ENCODE data around the gene ARHGAP18.
A peak's percentile ranks its signal among the peaks of the same experiment; 100 is the strongest.

Gene ARHGAP18

DNA sequence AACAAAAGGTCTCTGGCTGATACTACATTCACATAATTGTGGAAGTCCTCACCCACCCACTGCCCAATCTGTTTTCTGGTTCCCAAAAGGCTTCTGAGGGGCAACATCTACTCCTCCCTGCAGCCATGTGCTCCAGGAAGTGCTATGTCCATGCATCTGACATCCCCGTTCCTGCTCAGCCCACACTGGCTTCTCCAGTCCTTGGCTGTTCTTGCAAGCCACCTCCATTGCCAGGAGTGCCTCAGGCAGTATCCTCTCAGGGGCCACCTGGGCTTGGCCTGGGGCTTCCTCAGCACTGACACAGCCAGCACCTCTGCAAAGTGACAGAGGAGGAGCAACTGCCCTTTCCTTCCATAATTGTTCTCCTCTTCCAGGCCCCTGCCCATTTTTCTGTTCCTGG lies 18.3 kb downstream of the ARHGAP18 start:
- no peak overlapping the region for H3K4me2 ChIP-seq (ENCODE audit: low read depth, low read length)
- H3K9ac ChIP-seq (ENCODE audit: low read length): no peak overlapping the region
- H2AFZ ChIP-seq (ENCODE audit: low read length): no peak overlapping the region
- peaks cover 26% of the 10 kb centered on the region for H3F3A ChIP-seq (ENCODE audit: insufficient read depth, low read length)
- H3K4me1 ChIP-seq (ENCODE audit: low read length): peaks cover 59% of the 10 kb centered on the region
- no peak for DNase-seq
- TF ChIP-seq, protein P1, sequence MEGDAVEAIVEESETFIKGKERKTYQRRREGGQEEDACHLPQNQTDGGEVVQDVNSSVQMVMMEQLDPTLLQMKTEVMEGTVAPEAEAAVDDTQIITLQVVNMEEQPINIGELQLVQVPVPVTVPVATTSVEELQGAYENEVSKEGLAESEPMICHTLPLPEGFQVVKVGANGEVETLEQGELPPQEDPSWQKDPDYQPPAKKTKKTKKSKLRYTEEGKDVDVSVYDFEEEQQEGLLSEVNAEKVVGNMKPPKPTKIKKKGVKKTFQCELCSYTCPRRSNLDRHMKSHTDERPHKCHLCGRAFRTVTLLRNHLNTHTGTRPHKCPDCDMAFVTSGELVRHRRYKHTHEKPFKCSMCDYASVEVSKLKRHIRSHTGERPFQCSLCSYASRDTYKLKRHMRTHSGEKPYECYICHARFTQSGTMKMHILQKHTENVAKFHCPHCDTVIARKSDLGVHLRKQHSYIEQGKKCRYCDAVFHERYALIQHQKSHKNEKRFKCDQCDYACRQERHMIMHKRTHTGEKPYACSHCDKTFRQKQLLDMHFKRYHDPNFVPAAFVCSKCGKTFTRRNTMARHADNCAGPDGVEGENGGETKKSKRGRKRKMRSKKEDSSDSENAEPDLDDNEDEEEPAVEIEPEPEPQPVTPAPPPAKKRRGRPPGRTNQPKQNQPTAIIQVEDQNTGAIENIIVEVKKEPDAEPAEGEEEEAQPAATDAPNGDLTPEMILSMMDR (IDR thresholded peaks at IDR 0.05; ENCODE audit: low read length): no peak
- TF ChIP-seq EZH2 (optimal IDR thresholded peaks at IDR 0.05; ENCODE audit: low read depth, low read length): no peak
- TF ChIP-seq EZH2phosphoT487 (IDR thresholded peaks at IDR 0.05; ENCODE audit: low read length): no peak
- no peak overlapping the region for H3K27ac ChIP-seq (ENCODE audit: low read length)
- no peaks in the 10 kb centered on the region for H3K27me3 ChIP-seq (replicated peaks; ENCODE audit: insufficient read depth, low read length)
- H4K20me1 ChIP-seq (ENCODE audit: insufficient read depth, low read length): no peaks in the 10 kb centered on the region
- H3K79me2 ChIP-seq (ENCODE audit: low read length): peaks cover 88% of the 10 kb centered on the region
- no peaks in the 10 kb centered on the region for H3K9me3 ChIP-seq (replicated peaks; ENCODE audit: insufficient read depth, low read length)
- no peak overlapping the region for H3K4me3 ChIP-seq (ENCODE audit: low read length)
- no peaks in the 10 kb centered on the region for H3K9me2 ChIP-seq (replicated peaks; ENCODE audit: insufficient read depth, low read length)
- H3K36me3 ChIP-seq (replicated peaks; ENCODE audit: insufficient read depth, low read length): no peaks in the 10 kb centered on the region

DNA sequence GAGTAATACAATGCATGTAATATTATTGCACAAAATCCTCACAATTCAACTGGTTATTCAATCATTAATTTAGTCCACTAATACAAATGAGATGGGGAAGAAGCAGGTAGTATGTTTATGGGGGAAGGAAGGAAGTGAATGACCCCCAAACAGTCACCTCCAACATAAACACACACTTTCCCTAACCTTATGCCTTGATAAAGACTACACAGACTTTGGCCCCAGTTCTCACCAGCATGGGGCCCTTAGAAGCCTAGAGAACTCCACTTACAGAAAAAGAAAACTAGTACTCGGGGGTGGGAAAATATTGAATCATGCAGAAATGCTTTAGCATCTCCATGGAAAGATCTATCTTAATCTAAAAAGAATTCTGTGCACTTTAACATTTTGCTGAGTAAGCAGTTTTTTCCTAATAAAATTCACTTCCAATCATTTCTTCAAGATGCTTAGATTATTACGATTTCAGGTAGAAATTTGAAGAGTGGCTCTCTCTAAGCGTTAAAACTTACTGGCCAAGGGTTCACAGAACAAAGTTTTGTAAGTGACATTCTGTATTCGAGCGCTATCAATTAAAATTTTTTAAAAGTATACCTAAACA lies 18.8 kb downstream of the ARHGAP18 start:
- no peak for DNase-seq
- Histone ChIP-seq H3K4me2 (ENCODE audit: low read depth, low read length) (no peak overlapping the region), H2AFZ (ENCODE audit: low read length) (no peak overlapping the region), H3K27ac (ENCODE audit: low read length) (no peak overlapping the region), H3K79me2 (ENCODE audit: low read length) (peaks cover 86% of the 10 kb centered on the region), H3K36me3 (replicated peaks; ENCODE audit: insufficient read depth, low read length) (no peaks in the 10 kb centered on the region), H3K9me2 (replicated peaks; ENCODE audit: insufficient read depth, low read length) (no peaks in the 10 kb centered on the region), H3K4me1 (ENCODE audit: low read length) (peaks cover 59% of the 10 kb centered on the region), H3K4me3 (ENCODE audit: low read length) (no peak overlapping the region), H3F3A (ENCODE audit: insufficient read depth, low read length) (peaks cover 31% of the 10 kb centered on the region), H3K27me3 (replicated peaks; ENCODE audit: insufficient read depth, low read length) (no peaks in the 10 kb centered on the region), H4K20me1 (ENCODE audit: insufficient read depth, low read length) (no peaks in the 10 kb centered on the region), H3K9ac (ENCODE audit: low read length) (no peak overlapping the region), H3K9me3 (replicated peaks; ENCODE audit: insufficient read depth, low read length) (no peaks in the 10 kb centered on the region)
- TF ChIP-seq EZH2 (optimal IDR thresholded peaks at IDR 0.05; ENCODE audit: low read depth, low read length) (no peak), EZH2phosphoT487 (IDR thresholded peaks at IDR 0.05; ENCODE audit: low read length) (no peak)
- TF ChIP-seq, protein P1 (IDR thresholded peaks at IDR 0.05; ENCODE audit: low read length): no peak

DNA sequence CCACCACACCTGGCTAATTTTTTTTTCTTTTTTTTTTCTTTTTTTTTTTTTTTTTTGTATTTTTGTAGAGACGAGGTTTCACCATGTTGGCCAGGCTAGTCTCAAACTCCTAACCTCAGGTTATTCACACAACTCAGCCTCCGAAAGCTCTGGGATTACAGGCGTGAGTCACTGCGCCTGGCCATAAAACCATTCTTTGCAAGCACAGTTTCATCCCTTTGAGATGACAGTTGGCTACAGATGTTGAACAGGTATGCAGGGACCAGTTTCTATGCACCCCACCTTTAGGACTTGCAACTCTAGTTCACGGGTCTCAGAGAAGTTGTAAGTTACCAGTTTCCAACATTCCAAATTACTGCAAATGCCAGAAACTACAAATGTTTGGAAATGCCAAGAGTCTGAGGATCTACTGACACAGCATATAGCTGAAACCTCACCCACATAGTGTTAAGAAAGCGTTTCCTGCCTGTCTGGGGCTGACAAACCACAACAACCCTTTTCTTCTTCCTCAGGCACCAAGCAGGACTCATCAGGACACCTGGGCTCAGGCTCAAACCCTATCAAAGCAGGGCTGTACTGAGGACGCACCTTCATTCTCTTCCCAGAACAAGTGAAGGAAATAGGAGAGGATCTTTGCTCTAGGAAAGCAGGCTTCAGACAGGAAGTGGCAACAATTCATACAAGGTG lies 22.9 kb downstream of the ARHGAP18 start:
- Histone ChIP-seq H3K9ac (ENCODE audit: low read length) (peak overlapping the region; percentile 42), H3F3A (ENCODE audit: insufficient read depth, low read length) (peaks cover 50% of the 10 kb centered on the region), H3K9me3 (replicated peaks; ENCODE audit: insufficient read depth, low read length) (no peaks in the 10 kb centered on the region), H2AFZ (ENCODE audit: low read length) (no peak overlapping the region), H3K9me2 (replicated peaks; ENCODE audit: insufficient read depth, low read length) (no peaks in the 10 kb centered on the region), H4K20me1 (ENCODE audit: insufficient read depth, low read length) (no peaks in the 10 kb centered on the region), H3K36me3 (replicated peaks; ENCODE audit: insufficient read depth, low read length) (no peaks in the 10 kb centered on the region), H3K4me1 (ENCODE audit: low read length) (peaks cover 77% of the 10 kb centered on the region), H3K27ac (ENCODE audit: low read length) (peak overlapping the region; percentile 100), H3K4me3 (ENCODE audit: low read length) (peak overlapping the region; percentile 2; the same call in 1 of the 2 replicates), H3K27me3 (replicated peaks; ENCODE audit: insufficient read depth, low read length) (no peaks in the 10 kb centered on the region), H3K79me2 (ENCODE audit: low read length) (peaks cover 78% of the 10 kb centered on the region), H3K4me2 (ENCODE audit: low read depth, low read length) (peak overlapping the region; percentile 47)
- DNase-seq: peak; percentile 88
- TF ChIP-seq, protein P1 (IDR thresholded peaks at IDR 0.05; ENCODE audit: low read length): no peak
